GF-D8 (cell line): ENCODE results near the gene ACSBG1.

Experiments used
- DNase-seq: peaks from one replicate; lab custom pipeline; 2025; lab: John Stamatoyannopoulos, UW

Gene ACSBG1

DNA sequence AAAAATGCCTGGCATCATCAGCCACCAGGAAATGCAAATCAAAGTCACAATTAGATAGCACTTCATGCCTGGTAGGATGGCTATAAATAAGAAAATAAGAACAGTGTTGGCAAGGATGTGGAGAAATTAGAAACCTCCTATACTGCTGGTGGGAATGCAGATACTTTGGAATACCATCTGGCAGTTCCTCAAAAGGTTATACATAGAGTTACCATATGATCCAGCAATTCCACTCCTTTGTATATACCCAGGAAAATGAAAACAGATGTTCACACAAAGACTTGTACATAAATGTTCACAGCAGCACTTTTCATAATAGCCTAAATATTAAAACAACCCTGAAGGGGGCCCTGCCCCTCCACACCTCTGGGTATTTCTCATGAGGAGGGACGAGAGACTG is 13.7 kb downstream of the ACSBG1 start:
- no peak for DNase-seq

DNA sequence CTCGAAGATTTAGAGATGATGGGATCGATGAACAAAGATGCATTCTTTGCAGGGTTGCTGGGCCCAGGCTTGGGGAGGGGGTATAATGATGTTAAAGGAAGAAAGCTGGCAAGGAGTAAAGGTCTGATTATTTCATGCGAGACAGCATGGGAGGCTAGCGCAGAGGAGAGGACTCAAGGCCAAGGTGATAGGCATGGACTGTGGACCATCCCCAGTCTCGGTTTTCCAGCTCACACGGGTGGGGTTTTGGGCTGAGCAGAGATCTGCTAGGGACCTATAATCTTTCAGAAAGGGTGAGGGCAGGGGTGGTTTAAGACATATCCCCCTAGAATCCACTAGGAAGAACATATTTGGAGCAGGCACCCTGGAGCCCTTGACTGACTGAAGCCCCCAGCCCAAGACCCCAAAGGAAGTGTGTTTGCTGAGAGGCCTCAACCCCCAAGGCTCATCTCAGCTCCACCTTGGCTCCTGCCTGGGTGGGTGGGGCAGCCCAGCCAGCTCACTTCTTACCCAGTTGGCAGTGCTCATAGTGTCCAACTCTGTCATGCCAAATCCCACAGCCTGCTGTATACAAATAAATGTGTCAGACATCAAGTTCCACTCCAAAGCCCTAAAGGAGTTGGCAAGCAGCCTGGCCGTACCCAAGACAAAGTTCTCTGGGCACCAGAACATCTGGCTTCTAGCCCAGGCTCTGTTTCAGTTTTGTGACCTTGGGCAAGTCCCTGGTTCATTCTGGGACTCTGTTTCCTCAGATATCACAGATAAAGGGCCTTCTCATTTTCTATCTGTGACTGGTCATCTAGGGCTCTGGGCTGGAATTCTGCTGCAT is 17.9 kb downstream of the ACSBG1 start:
- DNase-seq: no peak

DNA sequence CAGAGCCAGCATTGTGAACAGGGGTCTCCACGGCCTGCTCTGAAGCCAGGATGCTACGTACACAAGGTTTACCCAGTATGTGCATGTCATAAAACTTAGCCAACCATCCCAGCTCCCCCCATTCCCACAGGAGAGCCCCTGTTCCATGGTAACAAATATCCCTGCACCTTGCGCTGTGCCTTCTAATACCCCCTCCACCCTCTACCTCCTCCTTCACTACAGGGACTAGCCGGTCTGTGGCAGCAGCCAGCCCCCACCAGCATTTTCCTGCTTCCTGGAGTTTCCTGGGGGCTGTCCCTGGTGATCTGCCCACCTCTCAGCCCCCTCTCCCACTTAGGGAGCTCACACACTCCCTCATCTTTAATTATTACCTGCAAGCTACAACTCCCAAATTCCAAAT is 20.4 kb downstream of the ACSBG1 start:
- DNase-seq: no peak

DNA sequence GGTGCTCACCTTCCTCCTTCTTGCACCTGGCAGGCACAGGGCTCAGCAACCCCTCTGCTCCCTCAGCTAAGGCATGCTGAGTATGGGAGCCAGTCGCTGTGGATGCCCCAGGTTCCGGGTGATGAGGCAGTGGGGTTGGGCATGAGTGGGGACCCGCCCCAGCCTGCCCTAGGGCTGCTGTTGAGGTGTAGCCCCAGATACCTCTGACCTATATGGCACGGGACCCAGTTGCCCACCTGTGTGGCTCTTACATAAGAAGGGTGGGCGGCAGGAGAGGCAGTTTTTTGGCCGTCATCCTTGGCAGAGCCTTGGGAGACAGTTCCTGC is 21.0 kb downstream of the ACSBG1 start:
- DNase-seq: no peak

DNA sequence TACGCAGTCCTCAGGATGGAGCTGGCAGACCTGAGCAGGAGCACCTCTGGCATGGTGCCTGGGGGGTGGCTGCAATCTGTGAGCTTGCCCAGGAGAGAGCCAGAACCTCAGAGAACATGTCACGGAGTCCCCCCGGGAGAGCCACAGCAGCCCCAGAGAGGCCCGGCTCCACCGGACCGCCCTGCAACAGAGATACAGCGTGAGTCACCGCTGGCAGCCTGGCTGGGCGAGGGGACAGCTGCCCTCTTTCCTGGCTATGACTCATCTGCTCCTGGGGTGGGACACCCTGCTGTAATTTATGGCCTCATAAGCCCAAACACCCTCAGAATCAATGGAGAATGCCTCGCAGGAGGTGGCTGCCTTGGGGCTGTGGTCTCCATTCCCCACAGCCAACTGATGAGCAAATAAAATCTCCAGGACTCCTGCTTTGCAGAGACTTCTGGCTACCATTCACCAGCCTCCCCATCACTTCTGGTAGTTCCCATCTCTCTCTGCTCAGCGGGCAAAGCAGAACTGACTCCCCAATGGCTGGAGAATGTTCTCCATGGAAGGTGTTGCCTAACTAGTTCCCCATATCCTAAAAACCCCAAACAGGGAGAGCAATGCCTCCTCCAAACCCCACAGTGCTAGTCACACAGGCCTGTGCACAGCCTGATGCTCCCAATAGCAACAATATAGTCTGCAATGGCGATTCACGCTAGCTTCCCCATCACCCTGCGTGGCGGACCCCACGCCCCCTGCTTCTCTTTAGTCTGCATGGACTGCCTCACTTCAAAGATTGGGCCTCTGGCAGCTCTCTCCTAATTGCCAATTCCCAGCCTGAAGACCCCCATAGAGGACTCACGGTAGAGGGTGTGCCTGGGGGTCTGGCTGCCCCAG is 21.6 kb downstream of the ACSBG1 start:
- DNase-seq: no peak

DNA sequence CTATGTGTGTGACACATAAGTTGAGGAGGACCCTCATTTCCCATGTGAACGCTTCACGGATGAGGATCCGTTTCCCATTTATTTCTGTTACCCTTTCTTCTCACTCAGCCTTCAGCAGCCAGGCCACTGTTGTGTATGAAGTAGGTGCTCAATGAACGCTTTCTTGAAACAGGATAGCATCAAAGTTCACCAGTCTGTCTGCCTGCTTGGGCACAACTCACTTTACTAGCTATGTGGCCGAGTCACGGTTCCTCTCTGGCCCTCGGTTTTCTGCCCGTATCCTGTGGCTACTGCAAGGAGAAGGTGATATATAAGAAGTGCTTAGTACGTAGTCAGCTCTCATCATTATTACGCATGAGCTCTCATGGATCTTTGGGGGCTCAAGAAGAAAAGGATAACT is 22.4 kb downstream of the ACSBG1 start:
- DNase-seq: no peak

DNA sequence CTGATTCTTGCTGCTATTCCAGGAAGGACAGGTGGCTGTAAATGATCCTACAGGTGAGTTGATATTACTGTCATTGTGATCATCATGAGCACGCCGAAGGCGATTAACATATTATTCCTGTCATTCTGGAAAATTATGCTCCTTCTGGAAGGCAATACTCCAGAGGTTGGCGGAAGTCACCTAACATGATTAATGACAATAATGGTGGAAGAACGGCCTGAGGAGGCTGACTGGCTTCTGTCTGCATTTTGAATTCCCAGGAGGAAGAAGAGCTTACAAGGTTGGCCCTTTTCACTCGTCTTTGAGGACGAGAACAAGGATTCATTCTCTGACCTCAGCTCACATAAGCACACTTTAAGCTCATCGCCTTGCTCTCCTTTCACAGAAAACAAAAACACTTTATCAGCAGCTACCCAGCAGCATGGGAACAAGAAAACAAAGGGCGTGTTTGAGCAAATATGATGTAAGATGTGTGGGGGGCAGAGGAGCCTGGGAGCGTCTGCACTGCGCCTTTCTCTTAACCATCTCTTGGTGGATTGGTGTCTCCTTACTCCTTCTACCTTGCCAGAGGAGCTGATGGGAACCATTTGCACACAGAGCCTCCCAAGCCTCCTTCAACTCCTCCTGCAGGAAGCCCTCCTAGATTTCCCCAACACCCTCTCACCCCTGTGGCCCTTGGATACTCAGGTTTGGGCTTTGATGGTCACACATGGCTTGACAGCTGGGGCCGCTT is 23.0 kb downstream of the ACSBG1 start:
- no peak for DNase-seq

DNA sequence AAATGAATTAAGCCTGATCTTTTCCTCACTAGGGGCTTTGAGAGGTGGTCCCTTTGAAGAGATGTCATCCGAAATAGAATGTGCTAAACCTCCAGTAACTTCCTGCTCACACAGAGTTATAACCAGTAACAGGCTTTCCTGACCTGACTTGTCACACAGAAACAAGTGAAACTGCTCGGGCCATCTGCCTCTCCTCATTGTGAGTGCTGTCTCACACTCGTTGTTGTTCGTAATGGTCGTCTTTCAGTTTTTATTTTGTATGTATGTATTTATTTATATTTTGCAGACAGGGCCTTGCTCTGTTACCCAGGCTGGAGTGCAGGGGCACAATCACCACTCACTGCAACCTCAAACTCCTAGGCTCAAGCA is 24.0 kb downstream of the ACSBG1 start:
- no peak for DNase-seq

DNA sequence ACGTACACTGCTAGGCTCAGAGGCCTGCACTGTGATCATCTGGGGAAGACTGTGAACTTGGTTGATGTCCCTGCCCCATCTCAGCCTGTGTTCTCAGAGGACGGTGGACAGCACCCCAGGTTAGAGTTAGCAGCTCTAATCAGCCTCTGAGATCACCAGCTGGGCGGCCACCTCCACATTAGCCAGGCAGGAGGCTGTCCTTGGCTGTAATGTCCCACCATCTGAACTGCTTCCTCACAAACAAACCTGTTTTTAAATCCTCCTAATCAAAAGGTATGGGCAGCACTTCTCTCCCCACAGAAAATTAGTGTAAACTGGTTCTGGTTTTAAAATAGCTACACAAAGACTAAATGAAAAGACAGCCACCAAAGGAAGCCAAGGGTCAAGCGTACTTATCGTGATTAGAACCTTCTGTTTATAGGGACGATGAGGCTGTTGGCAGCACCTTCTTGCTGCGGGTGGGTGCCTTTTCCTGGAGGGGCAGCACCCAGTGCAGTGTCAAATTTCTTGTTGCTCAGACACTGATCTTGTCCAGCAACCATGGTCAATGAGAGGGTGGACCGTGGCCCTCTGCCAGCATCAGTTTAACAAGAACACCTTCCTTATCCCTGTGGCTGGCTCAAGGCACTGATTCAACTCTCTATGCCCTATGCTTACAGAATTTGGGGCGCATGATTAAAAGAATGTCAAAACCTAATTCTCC is 24.6 kb downstream of the ACSBG1 start:
- no peak for DNase-seq

DNA sequence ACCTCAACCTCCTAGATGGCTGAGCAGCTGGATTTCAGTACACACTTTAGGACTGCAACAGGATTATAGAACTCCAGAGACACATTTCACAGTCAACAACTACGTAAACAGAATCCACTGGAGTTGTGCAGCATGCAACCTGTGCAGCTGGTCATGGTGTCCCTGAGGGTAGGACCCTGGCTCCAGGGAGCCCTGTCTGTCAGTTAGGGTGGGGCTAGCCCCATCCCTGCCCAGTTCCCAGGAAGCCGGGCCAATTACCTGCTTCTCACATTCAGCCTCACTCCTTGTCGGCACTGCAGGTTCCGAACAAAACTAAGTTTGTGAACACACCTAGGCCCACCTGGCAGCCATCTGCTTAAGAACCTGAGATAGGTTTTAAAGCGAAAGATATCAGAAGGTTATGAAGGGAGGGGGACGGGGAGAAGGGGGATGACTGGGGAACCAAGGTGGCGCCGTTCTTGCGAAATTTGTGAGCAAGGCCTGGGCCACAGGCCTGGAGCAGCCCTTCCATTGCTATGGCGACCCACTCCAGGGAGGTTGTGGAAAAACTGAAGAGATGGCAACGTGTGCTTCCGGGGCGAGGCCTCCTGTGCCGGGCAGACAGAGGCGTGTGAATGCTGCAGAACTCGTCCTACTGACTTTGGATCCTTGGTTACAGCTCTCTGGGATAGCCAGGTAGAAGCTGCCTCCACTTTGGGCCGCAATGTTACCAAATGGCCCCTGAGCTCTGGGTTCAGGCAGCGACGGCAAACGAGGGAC is 25.3 kb downstream of the ACSBG1 start:
- no peak for DNase-seq

DNA sequence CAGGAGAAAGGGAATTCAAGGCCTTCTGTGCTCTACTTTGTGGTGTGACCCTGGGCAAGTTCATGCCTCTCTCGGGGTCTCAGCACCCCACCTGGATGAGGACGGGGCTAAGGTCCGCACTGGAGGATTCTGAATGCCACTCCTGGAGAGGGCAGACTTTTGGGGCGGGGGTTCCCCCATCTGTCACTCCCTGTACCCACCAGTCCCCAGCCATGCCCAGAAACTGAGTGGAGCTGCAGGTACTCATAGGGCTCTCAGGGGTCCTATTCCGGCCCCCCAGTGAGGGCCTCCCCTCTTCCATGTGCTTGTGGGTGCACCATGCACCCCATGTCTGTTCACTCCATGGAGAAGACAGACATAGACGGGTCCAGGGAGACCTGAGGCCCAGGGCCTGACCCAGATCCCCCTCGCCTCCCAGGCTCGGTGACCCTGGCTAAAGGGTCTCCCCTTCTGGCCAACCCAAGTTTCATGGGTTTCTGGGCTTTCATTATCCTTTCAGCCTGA is 26.0 kb downstream of the ACSBG1 start:
- DNase-seq: no peak

DNA sequence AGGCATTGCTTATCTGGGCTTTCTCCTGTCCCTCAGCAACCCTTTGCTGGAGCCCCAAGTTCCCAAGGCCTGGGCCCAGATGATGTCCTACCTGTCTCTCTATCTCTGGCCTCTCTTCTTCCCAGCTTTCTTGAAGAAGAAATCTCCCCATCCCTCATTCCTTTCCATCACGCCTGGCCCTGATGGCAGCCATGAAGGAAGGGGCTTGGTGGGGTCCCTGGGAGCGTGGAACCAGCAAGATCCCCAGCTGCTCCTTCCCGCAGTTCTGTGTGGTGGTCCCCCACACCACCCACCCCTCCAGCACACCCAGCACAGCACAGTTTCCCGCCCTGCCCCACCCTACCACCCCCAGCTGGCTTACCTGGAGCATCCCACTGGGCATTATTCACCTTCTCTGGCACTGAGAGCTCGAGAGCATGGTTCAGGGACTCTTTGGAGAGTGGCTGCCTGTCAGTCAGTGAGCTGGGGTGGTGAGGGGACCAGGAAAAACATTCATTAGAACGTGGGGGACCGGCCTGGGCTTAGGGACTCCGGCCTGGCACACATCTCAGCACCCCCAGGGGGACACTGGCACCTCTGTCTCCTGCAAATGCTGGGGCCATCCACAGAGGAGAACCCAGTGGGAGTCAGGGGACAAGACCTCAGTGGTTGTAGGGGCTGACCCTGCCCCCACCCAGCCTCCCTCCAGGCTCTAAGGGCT is 26.6 kb downstream of the ACSBG1 start:
- DNase-seq: no peak

DNA sequence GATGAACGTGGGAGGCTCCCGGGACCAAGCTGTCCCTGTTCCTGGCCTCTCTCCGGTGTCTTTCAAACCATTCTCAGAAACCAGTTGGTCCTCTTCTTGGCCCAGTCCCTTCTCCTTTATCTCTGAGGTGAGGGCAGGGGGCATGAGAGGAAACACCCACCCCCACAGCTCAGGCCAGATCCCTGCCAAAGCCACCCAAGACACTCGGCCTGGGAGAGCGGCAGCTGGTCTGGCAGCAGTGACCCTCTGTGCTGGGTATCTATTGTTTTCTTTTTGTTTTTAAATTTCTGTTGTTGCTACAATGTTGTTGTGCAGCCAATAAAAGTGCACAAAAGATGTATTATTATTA is 27.3 kb downstream of the ACSBG1 start:
- DNase-seq: no peak

DNA sequence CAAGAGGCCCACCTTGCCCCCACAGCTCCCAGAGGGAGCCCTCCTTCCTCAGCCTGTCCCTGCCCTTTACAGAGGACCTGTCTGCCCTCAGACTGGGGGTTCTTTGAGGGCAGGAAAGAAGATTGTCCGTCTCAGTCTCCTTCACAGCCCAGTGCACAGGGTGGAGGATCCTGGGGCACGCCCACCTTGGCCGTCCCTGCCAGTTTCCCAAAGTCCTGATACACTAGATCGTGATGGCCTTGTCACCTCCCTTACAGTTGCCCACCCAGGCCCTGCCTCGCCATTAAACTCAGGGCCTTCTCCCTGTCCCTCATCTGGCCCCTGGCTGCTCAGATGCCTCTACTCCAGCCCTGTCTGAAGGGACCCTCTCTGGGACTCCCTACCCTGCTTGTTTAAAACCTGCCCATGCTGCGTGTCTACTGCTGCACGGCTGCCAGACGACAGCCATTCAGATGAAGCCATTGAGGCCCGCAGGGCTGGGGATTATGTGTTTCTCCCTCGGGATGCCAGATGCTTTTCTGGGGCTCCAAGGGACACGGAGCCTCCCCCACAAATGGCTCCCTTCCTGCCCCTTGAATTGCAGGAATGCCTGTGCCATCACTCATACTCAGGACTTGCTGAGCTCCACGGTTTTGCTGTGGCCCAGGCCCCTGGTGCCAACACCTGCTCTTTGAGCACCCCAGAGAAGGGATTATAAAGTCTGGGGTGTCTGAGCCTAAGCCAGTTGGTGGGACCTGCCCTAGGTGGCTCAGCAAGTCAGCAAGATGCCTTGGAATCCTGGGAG is 27.8 kb downstream of the ACSBG1 start:
- DNase-seq: no peak

DNA sequence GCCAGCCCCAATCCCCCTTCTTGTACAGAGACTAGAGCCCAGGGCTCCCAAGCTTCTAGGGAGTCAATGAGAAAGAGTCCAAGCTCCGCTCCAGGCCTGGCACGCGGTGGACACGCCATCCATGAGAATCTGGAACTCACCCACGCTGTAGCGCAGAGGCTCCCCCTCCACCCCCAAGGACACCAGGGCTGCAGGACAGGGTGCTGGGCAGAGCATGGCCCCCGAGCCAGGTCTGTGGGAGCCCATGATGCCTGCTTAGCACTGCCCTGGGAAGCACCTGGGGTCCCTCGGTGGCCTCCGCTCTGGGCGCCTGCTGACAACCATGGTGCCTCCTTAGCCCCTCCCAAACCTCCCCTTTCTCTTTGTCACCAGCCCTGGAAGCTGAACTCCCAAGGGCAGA is 28.5 kb downstream of the ACSBG1 start:
- DNase-seq: no peak

DNA sequence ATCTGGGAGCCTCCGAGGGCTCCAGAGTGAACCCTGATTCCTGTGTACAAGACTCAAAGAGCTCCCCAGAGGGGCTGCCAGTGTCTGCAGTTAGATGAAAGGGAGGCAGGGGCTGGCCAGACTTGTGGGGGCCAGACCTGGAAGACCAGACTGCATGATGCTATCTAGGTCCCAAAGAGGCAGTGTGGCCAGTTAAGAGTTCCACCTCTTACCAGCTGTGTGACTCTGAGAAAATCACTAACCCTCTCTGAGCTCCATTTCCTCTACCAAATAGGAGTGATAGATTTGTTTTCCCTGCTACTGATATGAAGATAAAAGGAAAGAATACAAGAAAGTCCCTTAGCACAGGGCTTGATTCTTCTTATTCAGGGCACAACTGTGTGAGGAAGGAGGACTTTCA is 29.0 kb downstream of the ACSBG1 start:
- no peak for DNase-seq

DNA sequence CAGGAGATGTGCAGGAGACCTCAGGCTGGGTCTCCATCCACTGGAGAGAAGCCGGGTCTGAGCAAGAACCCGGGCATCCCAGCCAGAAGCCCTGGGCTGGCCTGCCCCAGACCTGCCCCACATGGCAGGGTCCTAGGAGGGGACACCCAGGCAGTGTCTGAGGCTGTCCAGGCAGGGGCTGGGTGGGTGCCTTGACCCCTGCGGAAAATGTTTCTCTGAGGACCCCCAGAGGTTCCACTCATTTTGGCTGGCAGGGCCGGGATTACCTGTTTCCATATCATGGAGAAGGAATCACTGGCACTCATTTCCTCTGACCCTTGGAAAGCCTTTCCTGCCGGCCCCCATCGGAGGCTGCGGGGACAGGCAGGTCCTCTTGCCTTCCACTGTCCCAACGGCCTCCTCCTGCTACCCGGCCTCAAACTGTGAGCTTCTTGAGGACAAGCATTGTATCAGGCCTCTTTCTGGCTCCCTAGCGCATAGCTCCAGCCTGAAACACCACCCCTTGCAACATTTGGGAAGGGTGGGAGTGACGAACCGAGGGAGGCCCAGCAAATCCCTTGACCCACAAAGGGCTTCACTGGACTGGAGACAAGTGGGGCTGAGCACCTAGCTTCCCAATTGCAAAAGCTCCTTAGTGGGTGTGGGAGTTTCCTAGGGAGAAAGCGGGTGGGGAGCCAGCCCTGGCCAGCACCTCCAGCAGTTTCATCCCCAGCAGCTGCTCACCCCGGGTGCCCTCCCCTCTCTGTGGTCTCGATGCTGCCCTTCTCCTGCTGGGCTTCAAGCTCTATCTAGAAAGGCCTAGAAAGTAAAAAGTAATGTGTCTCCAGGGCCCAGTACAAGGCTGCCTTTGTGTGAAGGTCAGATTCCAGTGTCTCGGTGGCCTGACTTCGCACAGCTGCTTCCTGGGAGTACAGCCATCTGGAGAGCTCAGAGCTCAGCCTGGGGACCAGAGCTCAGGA is 29.7 kb downstream of the ACSBG1 start:
- no peak for DNase-seq

DNA sequence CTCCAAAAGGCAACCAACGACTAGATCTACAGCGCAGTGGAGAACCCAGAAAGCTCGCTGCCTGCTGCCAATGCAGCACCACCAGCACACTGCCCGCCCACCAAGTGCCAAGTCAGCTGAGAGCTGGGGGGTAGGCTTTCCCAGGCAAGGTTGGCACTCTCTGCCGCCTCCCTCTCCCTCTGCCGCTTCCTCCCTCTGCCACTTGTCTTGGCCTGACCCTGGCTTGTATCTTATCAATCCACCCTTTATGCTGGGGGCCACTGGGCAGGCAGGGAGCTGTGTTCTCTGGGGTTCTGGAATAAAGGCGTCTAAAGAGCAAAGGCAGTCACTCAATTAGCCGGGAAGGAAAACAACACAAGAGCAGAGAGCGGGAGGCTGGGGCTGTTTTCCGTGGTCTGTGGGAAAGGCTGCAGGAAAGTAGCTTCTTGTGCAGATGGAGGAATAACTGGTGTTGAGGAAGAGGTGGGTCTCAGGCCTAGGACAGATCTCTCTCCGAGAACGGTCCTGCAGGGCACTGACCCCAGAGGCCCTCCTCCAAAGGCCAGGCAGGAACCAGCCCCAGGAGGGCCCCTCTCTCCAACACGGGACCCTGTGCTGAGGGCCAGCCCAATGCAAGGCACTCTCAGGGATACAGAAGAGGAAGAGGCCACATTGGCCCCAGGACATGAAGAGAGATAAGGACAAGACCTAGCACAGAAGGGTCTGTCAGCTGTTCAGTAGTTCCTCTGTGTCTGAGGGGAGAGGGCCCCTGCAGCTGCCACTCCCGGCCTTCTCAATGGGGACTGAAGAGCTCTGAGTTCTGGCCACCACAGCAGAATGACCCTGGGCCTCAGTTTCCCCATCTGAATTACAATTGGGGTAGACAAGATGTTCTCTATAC is 30.8 kb downstream of the ACSBG1 start:
- DNase-seq: no peak
